Measurements from ENCODE around the gene POMT2. TPM values are rescaled to one million over a fixed set of nuclear protein-coding genes. Genes with fewer than 3 reads are reported as not detected.

The POMT2 gene
- total RNA-seq, 2 donors from 2014 or later, result 9.7 to 11.5 TPM

- Histone ChIP-seq H3K4me3 (no peak overlapping the region), H3K9me3 (no peaks in the 10 kb centered on the region), H3K4me1 (no peaks in the 10 kb centered on the region), H3K36me3 (no peaks in the 10 kb centered on the region), H3K27me3 (no peaks in the 10 kb centered on the region), H3K27ac (no peak overlapping the region)
- no peak for TF ChIP-seq CTCF (IDR thresholded peaks at IDR 0.05)
- DNase-seq (ENCODE audit: low spot score), result no peak
Observed at GRCh38 chr14:77258566-77258965, 62.1 kb downstream of the POMT2 start.

- no peaks in the 10 kb centered on the region for H3K4me1 ChIP-seq
- H3K36me3 ChIP-seq, result no peaks in the 10 kb centered on the region
- H3K27me3 ChIP-seq, result no peaks in the 10 kb centered on the region
- no peak overlapping the region for H3K27ac ChIP-seq
- no peaks in the 10 kb centered on the region for H3K9me3 ChIP-seq
- no peak for DNase-seq (ENCODE audit: low spot score)
- no peak for TF ChIP-seq CTCF (IDR thresholded peaks at IDR 0.05)
- H3K4me3 ChIP-seq, result no peak overlapping the region
Observed at GRCh38 chr14:77257700-77258099, 63.0 kb downstream of the POMT2 start.

- H3K36me3 ChIP-seq, result no peaks in the 10 kb centered on the region
- H3K9me3 ChIP-seq, result no peaks in the 10 kb centered on the region
- H3K27ac ChIP-seq, result no peak overlapping the region
- TF ChIP-seq CTCF (IDR thresholded peaks at IDR 0.05), result no peak
- DNase-seq (ENCODE audit: low spot score), result no peak
- H3K4me1 ChIP-seq, result no peaks in the 10 kb centered on the region
- no peak overlapping the region for H3K4me3 ChIP-seq
- H3K27me3 ChIP-seq, result no peaks in the 10 kb centered on the region
Observed at GRCh38 chr14:77256694-77257093, 64.0 kb downstream of the POMT2 start.

GRCh38 chr14:77253333-77254190, 67.1 kb downstream of the POMT2 start:
- Histone ChIP-seq H3K4me3 (no peak overlapping the region), H3K27ac (no peak overlapping the region), H3K27me3 (no peaks in the 10 kb centered on the region), H3K36me3 (no peaks in the 10 kb centered on the region), H3K4me1 (no peaks in the 10 kb centered on the region), H3K9me3 (no peaks in the 10 kb centered on the region)
- no peak for DNase-seq (ENCODE audit: low spot score)
- no peak for TF ChIP-seq CTCF (IDR thresholded peaks at IDR 0.05)

- Histone ChIP-seq H3K4me3 (no peak overlapping the region), H3K36me3 (no peaks in the 10 kb centered on the region), H3K27me3 (no peaks in the 10 kb centered on the region), H3K4me1 (no peaks in the 10 kb centered on the region), H3K9me3 (no peaks in the 10 kb centered on the region), H3K27ac (no peak overlapping the region)
- TF ChIP-seq CTCF (IDR thresholded peaks at IDR 0.05), result no peak
- DNase-seq (ENCODE audit: low spot score), result no peak
Observed at GRCh38 chr14:77251870-77252269, 68.8 kb downstream of the POMT2 start.

GRCh38 chr14:77250927-77251326, 69.8 kb downstream of the POMT2 start:
- Histone ChIP-seq H3K9me3 (no peaks in the 10 kb centered on the region), H3K36me3 (no peaks in the 10 kb centered on the region), H3K4me1 (no peaks in the 10 kb centered on the region), H3K4me3 (no peak overlapping the region), H3K27me3 (no peaks in the 10 kb centered on the region), H3K27ac (no peak overlapping the region)
- TF ChIP-seq CTCF (IDR thresholded peaks at IDR 0.05), result no peak
- no peak for DNase-seq (ENCODE audit: low spot score)

Data from right atrium auricular region (tissue), 2 donors.